ENCODE measurements around the gene CCDC154.
"Not testable (repeated sequence)": the region's sequence is repeated elsewhere in the genome, so short reads cannot be mapped to it uniquely, and the experiment has no call there.

CCDC154 gene, protein sequence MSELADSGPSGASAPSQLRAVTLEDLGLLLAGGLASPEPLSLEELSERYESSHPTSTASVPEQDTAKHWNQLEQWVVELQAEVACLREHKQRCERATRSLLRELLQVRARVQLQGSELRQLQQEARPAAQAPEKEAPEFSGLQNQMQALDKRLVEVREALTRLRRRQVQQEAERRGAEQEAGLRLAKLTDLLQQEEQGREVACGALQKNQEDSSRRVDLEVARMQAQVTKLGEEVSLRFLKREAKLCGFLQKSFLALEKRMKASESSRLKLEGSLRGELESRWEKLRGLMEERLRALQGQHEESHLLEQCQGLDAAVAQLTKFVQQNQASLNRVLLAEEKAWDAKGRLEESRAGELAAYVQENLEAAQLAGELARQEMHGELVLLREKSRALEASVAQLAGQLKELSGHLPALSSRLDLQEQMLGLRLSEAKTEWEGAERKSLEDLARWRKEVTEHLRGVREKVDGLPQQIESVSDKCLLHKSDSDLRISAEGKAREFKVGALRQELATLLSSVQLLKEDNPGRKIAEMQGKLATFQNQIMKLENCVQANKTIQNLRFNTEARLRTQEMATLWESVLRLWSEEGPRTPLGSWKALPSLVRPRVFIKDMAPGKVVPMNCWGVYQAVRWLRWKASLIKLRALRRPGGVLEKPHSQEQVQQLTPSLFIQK

DNA sequence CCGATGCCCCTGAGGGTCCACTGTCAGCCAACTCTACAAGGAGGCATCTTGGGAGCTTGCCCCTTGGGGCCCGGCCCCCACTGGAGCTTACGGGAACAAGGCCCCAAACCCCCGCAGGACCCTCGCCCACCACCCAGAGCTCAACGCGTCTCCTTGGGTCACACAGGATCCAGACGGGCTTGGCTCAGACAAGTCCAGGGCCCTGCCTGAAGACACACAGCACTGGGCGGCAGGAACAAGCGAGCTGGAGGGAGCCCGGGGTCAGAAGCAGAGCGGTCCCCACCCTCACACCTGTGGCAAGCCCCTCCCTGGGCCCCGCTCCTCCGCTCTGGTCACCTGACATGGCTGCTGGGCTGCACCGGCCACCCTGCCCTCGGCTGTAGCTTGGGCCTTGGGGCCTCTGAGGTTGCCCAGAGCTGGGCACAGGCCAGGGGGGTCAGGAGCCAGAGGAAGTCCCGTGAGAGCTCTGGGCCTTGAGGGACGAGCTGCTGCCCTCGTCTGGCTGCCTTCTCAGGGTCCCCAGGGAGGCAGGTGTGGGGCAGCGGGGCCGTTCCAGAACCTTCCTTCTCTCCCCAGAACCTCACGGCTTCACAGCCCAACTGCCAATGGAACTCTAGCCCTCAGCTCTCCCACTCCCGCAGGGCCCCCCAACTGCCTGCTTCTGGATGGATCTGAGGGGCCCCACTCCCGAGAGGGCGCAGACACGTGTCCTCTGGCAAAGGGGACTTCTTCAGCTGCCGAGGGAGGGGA, at the start of gene CCDC154:
Gene CCDC154, minus strand, starts transcription at position 577 of the 750 bp plus-strand sequence. Its CDS starts 234 bp downstream, at position 343.
- no peak for DNase-seq (ENCODE audit: low read depth)

DNA sequence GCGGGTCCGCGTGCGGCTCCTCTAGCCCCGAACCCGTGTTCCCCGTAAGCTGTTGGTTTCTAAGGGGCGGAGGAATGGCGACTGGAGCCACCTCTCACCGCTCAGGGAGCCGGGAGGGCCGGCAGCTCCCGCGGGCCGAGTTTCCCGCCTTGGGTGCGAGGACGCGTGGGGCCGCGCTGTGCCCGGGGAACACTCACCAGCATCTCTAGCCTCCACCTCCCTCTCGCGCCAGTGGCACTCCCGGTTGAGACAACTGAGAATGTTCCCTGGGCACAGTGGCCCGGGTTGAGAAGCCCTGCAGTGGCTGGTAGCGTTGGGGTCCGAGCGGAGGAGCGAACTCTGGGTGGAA, 49.4 kb upstream of the CCDC154 start:
- DNase-seq (ENCODE audit: low read depth) = no peak

DNA sequence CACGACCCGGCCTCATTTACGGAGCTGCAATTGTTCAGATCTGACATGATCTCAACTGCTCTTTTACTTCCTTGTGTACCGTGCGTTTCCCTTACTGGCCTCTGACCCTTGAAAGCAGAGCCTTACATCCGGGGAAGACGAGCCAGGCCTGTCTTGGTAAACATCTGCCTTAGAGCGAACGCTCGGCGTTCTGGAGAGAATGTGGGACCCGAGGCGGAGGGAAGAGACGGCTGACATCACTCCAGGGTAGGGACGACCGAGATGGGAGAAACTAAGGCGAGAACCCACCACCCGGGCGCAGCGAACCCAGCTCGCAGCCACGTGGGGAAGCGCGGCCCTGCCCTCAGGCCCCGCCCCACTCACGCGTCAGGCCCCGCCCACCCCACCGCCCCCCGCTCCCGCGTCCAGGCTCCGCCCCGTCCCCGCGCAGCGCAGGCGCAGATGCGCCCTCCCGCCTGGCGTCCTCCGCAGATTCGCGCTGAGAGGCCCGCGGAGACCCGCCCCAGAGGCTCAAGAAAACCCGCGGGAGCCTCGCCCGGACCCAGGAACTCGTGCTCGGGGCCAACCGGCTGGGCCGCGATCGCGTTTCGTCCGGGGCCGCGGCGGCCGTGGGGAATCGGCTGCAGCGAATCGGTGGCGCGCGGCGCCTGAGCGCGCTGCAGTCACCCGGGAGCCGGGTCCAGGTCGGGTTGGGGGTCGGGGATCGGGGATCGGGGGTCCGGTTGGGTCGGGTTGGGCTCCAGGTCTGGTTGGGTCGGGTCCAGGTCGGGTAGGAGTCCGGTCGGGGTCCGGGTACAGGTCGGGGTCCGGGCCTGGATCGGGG, 48.8 kb upstream of the CCDC154 start, which contains the start of gene TELO2:
Gene TELO2, plus strand, starts transcription at position 438 of the 823 bp plus-strand sequence. CDS start 922 bp downstream, outside the sequence.
- peak; percentile 76 for DNase-seq (ENCODE audit: low read depth)

DNA sequence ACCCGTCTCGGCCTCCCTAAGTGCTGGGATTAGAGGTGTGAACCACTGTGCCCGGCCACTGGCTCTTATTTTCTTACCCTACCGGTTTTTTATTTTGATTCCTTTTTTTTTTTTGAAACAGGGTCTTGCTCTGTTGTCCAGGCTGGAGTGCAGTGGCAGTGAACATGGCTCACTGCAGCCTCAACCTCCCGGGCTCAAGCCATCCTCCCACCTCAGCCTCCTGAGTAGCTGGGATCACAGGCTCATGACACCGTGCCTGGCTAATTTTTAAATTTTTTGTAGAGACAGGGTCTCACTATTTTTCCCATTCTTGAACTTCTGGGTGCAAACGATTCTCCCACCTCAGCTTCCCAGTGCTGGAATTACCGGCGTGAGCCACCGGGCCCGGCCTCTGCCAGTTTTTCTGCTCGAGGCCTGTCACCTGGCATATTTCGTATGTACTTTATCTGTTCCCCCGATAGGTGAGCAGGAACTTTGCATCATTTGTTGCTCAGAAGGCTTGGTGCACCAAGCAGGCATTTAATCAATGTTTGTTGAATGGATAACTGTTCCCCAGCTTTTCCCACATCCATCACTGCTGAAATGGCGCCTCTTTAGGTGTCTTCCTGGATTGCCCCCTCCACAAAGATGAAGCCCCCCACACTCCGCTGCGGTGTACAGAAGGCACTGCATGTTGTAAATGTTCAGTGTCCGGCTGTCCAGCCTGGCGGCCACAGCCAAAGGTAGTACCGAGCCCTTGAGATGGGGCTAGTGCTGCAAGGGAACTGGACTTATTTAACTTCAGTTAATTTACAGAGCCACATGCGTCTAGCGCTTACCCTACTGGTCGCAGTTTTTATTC, 47.9 kb upstream of the CCDC154 start:
- DNase-seq (ENCODE audit: low read depth) = no peak

DNA sequence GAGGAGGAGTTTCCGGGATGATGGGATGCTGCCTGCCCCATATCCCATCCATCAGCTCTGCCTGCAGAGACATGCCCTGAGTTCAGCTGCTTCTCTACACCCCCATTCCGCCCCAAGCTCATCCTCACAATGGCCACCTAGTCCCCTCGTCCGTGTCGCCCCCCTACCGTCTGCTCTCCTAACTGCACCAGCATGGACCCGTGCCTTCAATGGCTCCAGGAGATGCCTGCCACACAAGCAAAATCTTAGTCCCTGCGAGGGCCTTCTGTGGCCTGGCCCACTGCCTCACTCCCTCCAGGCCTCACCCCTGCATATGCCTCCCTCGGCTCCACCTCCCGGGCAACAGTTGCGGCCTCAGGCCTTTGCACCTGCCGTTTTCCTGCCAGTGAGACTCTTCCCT, 47.0 kb upstream of the CCDC154 start:
- DNase-seq (ENCODE audit: low read depth) = no peak

DNA sequence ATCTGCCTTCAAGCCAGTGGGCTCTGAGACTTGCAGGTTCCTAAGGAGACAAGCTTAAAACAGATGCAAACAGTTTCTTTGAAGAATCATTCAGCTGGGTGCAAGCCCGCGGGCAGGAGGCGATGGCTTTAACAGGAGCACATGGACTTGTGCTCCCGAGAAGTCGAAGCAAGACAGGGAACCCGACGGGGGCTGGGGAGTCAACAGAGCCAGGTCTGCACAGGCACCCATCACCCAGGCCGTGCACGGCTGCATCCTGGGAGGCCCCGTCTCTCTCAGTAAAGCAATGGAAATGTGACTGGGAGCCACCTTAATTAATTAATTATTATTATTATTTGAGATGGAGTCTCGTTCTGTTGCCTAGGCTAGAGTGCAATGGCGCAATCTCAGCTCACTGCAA, 44.7 kb upstream of the CCDC154 start:
- no peak for DNase-seq (ENCODE audit: low read depth)

DNA sequence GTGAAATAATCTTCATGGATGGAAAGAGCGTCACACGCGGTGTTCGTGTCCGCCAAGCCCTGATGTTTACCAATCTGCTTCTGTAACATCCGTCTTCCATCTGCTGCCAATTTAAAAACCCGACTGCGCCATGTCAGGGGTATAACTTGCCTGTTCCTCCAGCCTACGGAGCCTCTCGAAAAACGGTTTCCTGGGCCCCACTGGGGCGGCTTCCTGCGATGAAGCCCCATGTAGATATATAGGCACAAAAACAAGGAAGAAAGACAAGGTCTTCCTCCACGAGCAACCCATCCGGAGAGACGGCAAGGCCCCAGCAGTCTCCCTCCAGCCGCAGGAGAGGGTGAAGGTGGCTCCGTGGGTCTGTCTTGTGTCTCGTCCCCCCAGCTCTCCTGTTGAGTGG, 44.3 kb upstream of the CCDC154 start, which contains the start of gene PTX4:
Gene PTX4, minus strand, starts transcription at position 326 of the 400 bp plus-strand sequence. Its CDS starts 35 bp downstream, at position 291.
- no peak for DNase-seq (ENCODE audit: low read depth)

DNA sequence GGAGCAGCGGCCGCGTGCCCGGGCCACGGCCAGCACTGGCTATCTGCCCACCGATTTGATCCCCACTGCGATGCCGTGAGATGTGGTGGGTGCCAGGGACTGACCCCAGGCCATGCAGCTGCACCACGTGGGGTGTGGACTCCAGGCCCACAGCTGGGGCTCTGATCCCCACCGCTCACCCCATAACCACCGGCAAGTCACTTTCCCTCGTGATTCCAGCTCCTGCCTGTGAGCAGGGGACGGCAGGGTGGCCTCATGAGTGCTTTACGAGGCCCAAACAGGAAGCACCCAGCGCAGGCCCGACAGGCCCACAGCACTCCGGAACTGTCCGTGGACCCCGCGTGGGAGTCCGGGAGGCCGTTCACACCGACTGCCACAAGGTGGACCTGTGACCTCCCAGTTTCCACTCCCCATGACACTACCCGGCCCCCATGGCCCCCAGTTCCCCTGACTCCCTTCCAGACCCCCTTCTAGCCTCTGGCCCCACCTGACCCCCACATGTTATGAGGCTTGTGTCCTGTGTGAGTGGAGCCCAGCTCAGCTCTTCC, 43.8 kb upstream of the CCDC154 start:
- no peak for DNase-seq (ENCODE audit: low read depth)

DNA sequence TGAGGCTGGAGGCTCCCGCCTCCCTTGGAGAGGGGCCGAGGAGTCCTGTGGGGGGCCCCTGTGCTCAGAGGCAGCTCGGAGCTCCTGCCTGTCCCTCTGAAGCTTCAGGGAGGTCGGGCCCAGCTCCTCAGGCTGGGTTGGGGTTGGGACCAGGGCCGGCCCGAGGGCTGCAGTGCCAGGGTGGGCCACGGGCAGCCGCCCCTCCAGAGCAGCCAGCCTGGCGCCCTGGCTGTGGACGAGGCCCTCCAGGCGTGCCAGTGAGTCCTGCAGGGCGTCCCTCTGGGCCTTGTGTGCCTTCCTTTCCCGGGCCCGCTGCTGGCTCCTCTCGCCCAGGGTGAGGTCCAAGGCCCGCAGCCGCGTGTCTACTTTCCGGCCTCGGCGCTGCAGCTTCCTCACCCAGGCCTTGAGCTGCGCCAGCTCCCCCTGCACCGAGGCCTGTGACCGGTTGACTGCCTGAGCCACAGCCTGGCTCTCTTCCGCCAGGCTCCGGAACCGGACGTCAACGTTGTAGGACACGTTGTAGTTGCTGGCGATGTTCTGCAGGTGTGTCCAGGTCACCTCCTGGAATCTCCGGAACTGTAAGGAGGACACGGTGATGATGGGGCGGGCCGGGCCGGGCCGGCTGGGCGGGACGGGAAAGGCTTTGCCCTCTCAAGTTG, 43.2 kb upstream of the CCDC154 start:
- no peak for DNase-seq (ENCODE audit: low read depth)

DNA sequence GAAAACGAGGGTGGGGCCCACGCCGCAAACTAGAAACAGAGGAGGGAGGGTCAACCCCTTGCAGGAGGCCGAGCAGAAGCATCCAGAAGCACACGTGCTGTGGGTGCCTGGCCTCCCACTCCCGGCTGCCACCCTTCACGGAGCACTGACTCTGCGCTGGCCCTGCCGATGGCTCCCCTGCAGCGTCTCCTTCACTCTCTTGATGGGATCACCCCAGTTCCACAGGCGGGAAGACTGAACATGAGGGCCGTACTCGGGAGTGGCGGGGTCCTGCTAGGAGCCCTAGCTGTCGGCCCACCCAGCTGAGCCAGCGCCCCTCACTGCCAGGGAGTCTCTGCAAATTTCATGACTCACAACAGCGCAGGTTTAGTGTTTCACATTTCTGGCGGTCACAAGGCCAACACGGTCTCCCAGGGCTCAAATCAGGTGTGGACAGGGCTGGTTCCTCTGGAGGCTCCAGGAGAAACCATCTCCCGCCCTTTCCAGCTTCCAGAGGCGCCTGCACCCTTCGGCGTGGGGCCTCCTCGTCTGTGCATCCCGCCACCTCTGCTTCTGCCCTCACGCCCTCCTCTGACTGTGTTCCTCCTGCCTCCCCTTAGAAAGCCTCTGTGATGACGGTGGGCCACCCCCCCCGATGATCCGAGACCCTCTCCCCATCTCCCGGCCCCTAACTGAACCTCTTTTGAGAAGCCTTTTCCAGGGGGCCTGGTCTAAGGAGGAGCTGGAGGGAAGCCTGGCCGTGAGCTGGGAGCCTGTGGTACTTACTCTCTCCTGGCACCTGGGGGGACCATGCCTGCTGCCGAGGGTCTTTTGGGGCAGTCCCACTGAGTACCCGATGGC, 42.4 kb upstream of the CCDC154 start:
- no peak for DNase-seq (ENCODE audit: low read depth)

DNA sequence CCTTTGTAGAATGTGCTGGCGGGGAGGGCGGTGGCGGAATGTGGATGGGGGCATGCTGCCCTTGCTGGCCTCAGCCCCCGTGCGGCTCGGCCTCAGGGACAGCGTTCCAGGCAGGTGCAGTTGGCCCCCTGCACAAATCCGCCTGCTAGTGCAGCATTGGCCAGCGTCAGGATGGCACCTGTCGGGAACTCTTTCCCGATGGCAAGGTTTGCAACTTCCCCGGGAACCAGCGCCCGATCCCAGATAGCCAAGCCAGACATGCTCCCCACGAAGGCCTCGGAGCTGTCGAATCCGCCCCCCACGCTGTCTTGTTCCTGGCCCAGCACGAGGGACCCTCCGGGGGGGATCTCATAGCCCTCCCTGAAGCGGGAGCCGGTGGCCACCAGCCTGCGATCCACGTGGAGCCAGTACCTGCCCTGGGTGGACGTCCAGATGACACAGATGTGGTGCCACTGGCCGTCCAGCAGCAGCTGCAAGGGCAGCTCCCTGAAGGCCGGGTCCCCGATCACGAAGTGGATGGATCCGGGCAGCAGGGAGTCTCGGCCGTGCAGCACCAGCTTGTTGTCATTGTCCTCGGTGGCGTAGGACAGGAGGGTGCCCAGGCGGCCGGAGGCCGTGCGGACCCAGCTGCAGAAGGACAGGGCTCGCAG, 41.6 kb upstream of the CCDC154 start:
- no peak for DNase-seq (ENCODE audit: low read depth)

DNA sequence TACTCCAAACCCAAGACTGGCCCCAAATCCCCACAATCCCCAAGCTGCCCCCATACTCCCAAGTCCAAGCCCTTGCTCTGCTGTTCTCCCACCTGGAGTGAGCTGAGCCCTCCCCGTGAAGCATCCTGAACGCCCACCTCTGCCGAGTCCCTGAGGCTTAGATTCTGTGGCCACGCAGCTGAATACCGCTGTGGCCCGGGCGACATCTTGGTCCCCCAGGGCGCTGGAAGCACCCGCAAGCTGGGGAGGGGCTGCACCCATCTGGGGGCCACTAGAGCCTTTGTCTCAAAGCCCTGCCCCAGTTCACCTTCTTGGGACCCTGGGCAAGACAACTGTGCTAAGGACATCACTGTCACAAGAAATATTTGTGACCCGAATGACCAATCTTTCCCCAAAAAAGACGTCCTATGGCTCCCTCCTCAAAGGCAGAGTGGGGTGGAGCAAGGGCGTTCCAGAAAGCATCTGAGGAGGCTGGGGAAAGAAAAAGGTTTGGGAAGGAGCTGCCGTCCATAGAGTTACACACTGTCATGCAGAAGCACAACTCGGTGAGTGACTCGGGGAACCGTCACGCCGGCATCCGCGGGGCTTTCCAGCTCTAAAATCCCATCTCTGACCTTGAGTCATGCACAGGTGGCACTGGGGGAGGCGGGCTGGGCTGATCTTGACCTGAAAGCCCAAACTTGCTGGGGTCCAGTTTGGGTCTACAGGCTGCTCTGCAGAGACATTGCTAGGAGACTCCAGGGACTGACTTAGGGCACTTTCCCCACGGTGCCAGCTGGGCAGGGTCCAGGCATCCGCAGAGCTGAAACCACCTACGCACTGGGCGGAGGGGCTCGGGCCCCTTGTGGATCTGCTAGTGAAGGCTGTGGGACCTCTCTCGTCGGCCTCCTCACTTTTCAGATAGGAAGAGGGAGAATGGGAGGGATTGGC, 37.8 kb upstream of the CCDC154 start:
- DNase-seq (ENCODE audit: low read depth) = no peak

DNA sequence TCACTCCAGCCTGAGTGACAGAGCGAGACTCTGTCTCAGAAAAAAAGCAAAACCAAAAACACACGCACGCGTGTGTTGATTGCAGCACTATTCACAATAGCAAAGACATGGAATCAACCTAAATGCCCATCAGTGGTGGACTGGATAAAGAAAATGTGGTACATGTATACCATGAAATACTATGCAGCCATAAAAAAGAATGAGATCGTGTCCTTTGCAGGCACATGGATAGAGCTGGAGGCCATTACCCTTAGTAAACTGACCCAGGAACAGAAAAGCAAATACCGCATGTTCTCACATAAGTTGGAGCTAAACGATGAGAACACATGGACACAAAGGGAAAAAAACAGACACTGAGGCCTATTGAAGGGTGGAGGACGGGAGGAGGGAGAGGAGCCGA, 34.6 kb upstream of the CCDC154 start:
- DNase-seq (ENCODE audit: low read depth) = not testable (repeated sequence)

DNA sequence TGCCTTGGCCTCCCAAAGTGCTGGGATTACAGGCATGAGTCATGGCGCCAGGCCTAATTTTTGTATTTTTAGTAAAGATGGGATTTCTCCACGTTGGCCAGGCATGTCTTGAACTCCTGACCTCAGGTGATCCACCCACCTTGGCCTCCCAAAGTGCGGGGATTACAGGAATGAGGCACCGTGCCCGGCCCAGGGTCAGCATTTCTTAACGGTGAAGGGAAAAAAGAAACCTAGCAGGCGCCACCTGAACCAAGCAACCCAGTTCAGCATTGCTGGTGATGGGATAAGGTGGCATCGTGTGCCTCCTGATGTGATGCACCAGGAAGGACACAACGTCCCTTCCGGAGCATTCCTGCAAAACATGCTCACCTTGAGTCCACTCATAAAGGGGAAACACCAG, 32.7 kb upstream of the CCDC154 start:
- DNase-seq (ENCODE audit: low read depth) = no peak

DNA sequence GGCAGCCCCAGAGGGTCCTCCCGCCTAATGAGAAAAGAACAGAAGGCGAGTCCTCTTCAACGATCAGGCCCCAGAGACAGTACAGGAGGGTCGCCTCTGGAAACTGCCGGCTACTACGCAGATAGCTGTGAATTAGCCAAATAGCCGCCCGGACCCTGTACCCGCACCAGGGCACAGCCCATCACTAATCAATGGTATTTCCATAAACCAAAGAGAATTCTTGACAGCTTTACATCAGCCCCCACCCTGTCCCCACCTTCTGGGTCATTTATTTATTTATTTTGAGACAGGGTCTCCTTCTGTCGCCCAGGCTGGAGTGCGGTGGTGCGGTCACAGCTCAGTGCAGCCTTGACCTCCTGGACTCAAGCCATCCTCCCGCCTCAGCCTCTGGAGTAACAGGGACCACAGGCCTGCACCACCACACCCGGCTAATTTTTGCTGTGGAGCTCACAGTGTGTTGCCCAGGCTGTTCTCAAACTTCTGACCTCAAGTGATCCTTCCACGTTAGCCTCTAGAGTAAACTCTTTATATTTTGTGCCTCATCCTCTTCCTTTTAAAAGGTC, 31.3 kb upstream of the CCDC154 start:
- DNase-seq (ENCODE audit: low read depth) = no peak

DNA sequence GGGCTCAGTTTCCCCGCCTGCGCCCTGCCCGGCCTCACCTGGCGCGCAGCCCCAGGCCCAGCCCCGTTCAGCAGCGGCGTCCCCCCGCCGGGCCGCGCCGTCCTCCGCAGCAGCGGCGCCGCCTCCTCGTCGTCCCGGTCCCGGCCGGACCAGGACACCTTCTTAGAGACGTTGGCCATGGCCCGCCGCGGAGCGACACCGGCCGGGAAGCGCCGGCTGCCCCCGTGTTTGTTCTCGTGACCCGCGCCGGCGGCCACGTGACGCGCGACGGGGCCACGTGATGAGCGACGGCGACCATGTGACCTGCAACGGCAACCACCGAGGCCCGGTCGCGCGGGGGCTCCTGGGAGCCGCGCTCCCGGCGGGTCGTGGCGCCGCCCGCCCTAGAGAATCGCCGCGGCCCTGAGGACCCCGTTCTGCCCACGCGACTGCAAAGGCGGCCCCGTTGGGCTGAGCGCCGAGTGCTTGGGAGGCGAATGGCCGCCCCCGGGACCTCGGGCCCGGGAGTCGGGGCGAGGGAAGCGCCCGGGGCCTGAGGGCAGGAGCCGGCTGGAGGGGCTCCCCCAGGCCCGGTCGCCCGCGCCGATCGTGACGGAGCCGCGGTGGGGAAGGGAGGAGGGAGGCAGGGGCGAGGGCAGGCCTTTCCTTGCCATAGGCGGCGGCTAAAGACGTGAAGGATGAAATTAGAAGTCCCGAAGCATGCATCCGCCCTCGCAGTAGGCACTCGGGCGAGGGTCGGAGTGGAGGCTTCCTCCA, 30.6 kb upstream of the CCDC154 start, which contains the start of gene CLCN7:
Gene CLCN7, minus strand, starts transcription at position 233 of the 756 bp plus-strand sequence. Its CDS starts 54 bp downstream, at position 179.
- DNase-seq (ENCODE audit: low read depth) = peak; percentile 81

All from T-helper 22 cell (primary cell).